ENCODE results near the gene CADM1. TPM values are rescaled to one million over a fixed set of nuclear protein-coding genes. Genes with fewer than 3 reads are reported as not detected.

The CADM1 gene
- polyA plus RNA-seq, 6 donors from 2014 or later, result not detected

GRCh38 chr11:115385226-115385625, 119.0 kb downstream of the CADM1 start:
- peaks cover 0 to under 1% (median 0%) of the 10 kb centered on the region in 3 donors for H3K4me1 Mint-ChIP-seq
- ATAC-seq (ENCODE audit: low read depth in 2 of 2) (no peak), DNase-seq (no peak)
- peaks cover 0 to 16% (median 8%) of the 10 kb centered on the region in 3 donors for H3K27me3 Mint-ChIP-seq
- H3K36me3 Mint-ChIP-seq, result no peaks in the 10 kb centered on the region
- H3K27ac Mint-ChIP-seq, result no peak overlapping the region
- H3K9me3 Mint-ChIP-seq, result peaks cover 0 to 5% (median 0%) of the 10 kb centered on the region in 7 donors
- no peak overlapping the region for H3K4me3 Mint-ChIP-seq

- ATAC-seq (ENCODE audit: low read depth in 2 of 2), result no peak
- no peaks in the 10 kb centered on the region for H3K36me3 Mint-ChIP-seq
- no peak overlapping the region for H3K27ac Mint-ChIP-seq
- H3K9me3 Mint-ChIP-seq, result peaks cover 0 to 5% (median 0%) of the 10 kb centered on the region in 7 donors
- H3K4me3 Mint-ChIP-seq, result no peak overlapping the region
- peaks cover 0 to 13% (median 8%) of the 10 kb centered on the region in 3 donors for H3K27me3 Mint-ChIP-seq
- H3K4me1 Mint-ChIP-seq, result no peaks in the 10 kb centered on the region
- DNase-seq, result no peak
Measured at GRCh38 chr11:115384236-115384635, 120.0 kb downstream of the CADM1 start.

- Mint-ChIP-seq H3K4me3 (no peak overlapping the region), H3K27ac (no peak overlapping the region), H3K9me3 (peaks cover 0 to 2% (median 0%) of the 10 kb centered on the region in 7 donors), H3K27me3 (peaks cover 0 to 13% (median 13%) of the 10 kb centered on the region in 3 donors), H3K4me1 (no peaks in the 10 kb centered on the region), H3K36me3 (no peaks in the 10 kb centered on the region)
- no peak for DNase-seq
- ATAC-seq (ENCODE audit: low read depth in 2 of 2), result no peak
Measured at GRCh38 chr11:115383431-115383830, 120.8 kb downstream of the CADM1 start.

GRCh38 chr11:115379528-115379927, 124.7 kb downstream of the CADM1 start:
- no peak for DNase-seq
- no peak overlapping the region for H3K4me3 Mint-ChIP-seq
- no peaks in the 10 kb centered on the region for H3K36me3 Mint-ChIP-seq
- H3K9me3 Mint-ChIP-seq, result peaks cover 0 to 2% (median 0%) of the 10 kb centered on the region in 7 donors
- H3K4me1 Mint-ChIP-seq, result no peaks in the 10 kb centered on the region
- no peak for ATAC-seq (ENCODE audit: low read depth in 2 of 2)
- H3K27ac Mint-ChIP-seq, result no peak overlapping the region
- H3K27me3 Mint-ChIP-seq, result peaks cover 0 to 10% (median 0%) of the 10 kb centered on the region in 3 donors

GRCh38 chr11:115378557-115378956, 125.7 kb downstream of the CADM1 start:
- ATAC-seq (ENCODE audit: low read depth in 2 of 2) (no peak), DNase-seq (no peak)
- Mint-ChIP-seq H3K27ac (no peak overlapping the region), H3K36me3 (no peaks in the 10 kb centered on the region), H3K27me3 (peaks cover 0 to 4% (median 0%) of the 10 kb centered on the region in 3 donors), H3K9me3 (peaks cover 0 to 2% (median 0%) of the 10 kb centered on the region in 7 donors), H3K4me1 (no peaks in the 10 kb centered on the region), H3K4me3 (no peak overlapping the region)

GRCh38 chr11:115377882-115378296, 126.3 kb downstream of the CADM1 start:
- no peak for ATAC-seq (ENCODE audit: low read depth in 2 of 2)

GRCh38 chr11:115368616-115369015, 135.6 kb downstream of the CADM1 start:
- Mint-ChIP-seq H3K36me3 (no peaks in the 10 kb centered on the region), H3K27ac (no peak overlapping the region), H3K4me3 (no peak overlapping the region), H3K9me3 (peaks cover 0 to 4% (median 1%) of the 10 kb centered on the region in 7 donors), H3K4me1 (no peaks in the 10 kb centered on the region), H3K27me3 (no peaks in the 10 kb centered on the region)
- no peak for ATAC-seq (ENCODE audit: low read depth in 2 of 2)
- no peak for DNase-seq

More at GRCh38 chr11:115377882-115378296, 126.3 kb downstream of the CADM1 start:
- Mint-ChIP-seq H3K27ac (no peak overlapping the region), H3K9me3 (no peaks in the 10 kb centered on the region), H3K36me3 (no peaks in the 10 kb centered on the region), H3K27me3 (peaks cover 0 to 4% (median 0%) of the 10 kb centered on the region in 3 donors), H3K4me3 (no peak overlapping the region), H3K4me1 (no peaks in the 10 kb centered on the region)
- DNase-seq, result no peak

GRCh38 chr11:115366826-115367225, 137.4 kb downstream of the CADM1 start:
- Mint-ChIP-seq H3K27me3 (no peaks in the 10 kb centered on the region), H3K4me1 (no peaks in the 10 kb centered on the region), H3K36me3 (no peaks in the 10 kb centered on the region), H3K27ac (no peak overlapping the region), H3K4me3 (no peak overlapping the region), H3K9me3 (peaks cover 0 to 4% (median 1%) of the 10 kb centered on the region in 7 donors)
- ATAC-seq (ENCODE audit: low read depth in 2 of 2) (no peak), DNase-seq (no peak)

GRCh38 chr11:115365907-115366306, 138.3 kb downstream of the CADM1 start:
- Mint-ChIP-seq H3K27me3 (no peaks in the 10 kb centered on the region), H3K4me1 (no peaks in the 10 kb centered on the region), H3K4me3 (no peak overlapping the region), H3K27ac (no peak overlapping the region), H3K9me3 (peaks cover 0 to 2% (median 0%) of the 10 kb centered on the region in 7 donors), H3K36me3 (no peaks in the 10 kb centered on the region)
- no peak for DNase-seq
- no peak for ATAC-seq (ENCODE audit: low read depth in 2 of 2)

- no peak overlapping the region for H3K4me3 Mint-ChIP-seq
- H3K9me3 Mint-ChIP-seq, result peaks cover 0 to under 1% (median 0%) of the 10 kb centered on the region in 7 donors
- H3K27ac Mint-ChIP-seq, result no peak overlapping the region
- H3K4me1 Mint-ChIP-seq, result no peaks in the 10 kb centered on the region
- DNase-seq (no peak), ATAC-seq (ENCODE audit: low read depth in 2 of 2) (no peak)
- H3K36me3 Mint-ChIP-seq, result no peaks in the 10 kb centered on the region
- no peaks in the 10 kb centered on the region for H3K27me3 Mint-ChIP-seq
Measured at GRCh38 chr11:115364896-115365295, 139.3 kb downstream of the CADM1 start.

- H3K36me3 Mint-ChIP-seq, result no peaks in the 10 kb centered on the region
- H3K4me1 Mint-ChIP-seq, result no peaks in the 10 kb centered on the region
- no peaks in the 10 kb centered on the region for H3K27me3 Mint-ChIP-seq
- H3K9me3 Mint-ChIP-seq, result no peaks in the 10 kb centered on the region
- ATAC-seq (ENCODE audit: low read depth in 2 of 2) (no peak), DNase-seq (no peak)
- no peak overlapping the region for H3K4me3 Mint-ChIP-seq
- no peak overlapping the region for H3K27ac Mint-ChIP-seq
Measured at GRCh38 chr11:115363921-115364320, 140.3 kb downstream of the CADM1 start.

- H3K9me3 Mint-ChIP-seq, result peaks cover 0 to 3% (median 0%) of the 10 kb centered on the region in 7 donors
- H3K27ac Mint-ChIP-seq, result no peak overlapping the region
- H3K36me3 Mint-ChIP-seq, result no peaks in the 10 kb centered on the region
- no peak overlapping the region for H3K4me3 Mint-ChIP-seq
- ATAC-seq (ENCODE audit: low read depth in 2 of 2), result no peak
- no peak for DNase-seq
- no peaks in the 10 kb centered on the region for H3K27me3 Mint-ChIP-seq
- H3K4me1 Mint-ChIP-seq, result no peaks in the 10 kb centered on the region
Measured at GRCh38 chr11:115363426-115363825, 140.8 kb downstream of the CADM1 start.

- Mint-ChIP-seq H3K4me3 (no peak overlapping the region), H3K27ac (no peak overlapping the region), H3K9me3 (peaks cover 0 to 7% (median 0%) of the 10 kb centered on the region in 7 donors), H3K27me3 (peaks cover 0 to under 1% (median 0%) of the 10 kb centered on the region in 3 donors), H3K4me1 (no peaks in the 10 kb centered on the region), H3K36me3 (no peaks in the 10 kb centered on the region)
- DNase-seq, result no peak
- ATAC-seq (ENCODE audit: low read depth in 2 of 2), result no peak
Measured at GRCh38 chr11:115362997-115363396, 141.2 kb downstream of the CADM1 start.

- H3K27ac Mint-ChIP-seq, result no peak overlapping the region
- no peak overlapping the region for H3K4me3 Mint-ChIP-seq
- peaks cover 0 to 7% (median 0%) of the 10 kb centered on the region in 7 donors for H3K9me3 Mint-ChIP-seq
- peaks cover 0 to 3% (median 0%) of the 10 kb centered on the region in 3 donors for H3K27me3 Mint-ChIP-seq
- no peaks in the 10 kb centered on the region for H3K36me3 Mint-ChIP-seq
- ATAC-seq (ENCODE audit: low read depth in 2 of 2) (no peak), DNase-seq (no peak)
- no peaks in the 10 kb centered on the region for H3K4me1 Mint-ChIP-seq
Measured at GRCh38 chr11:115361025-115361424, 143.2 kb downstream of the CADM1 start.
